GM19239 (cell line): ENCODE data around the gene CGA.

Experiments used
- DNase-seq: peaks from one replicate; pipeline ENCODE4 v3.0.0; 2011; ENCODE audit warnings: low spot score; ENCODE audit not compliant: insufficient read length
- FAIRE-seq: peaks from 2 replicates; lab custom pipeline; 2011; peaks lifted over from hg19 to GRCh38; lab: Jason Lieb, UNC

The CGA gene

GRCh38 chr6:87092435-87092834 is 2.5 kb downstream of the CGA start:
- no peak for FAIRE-seq

DNA sequence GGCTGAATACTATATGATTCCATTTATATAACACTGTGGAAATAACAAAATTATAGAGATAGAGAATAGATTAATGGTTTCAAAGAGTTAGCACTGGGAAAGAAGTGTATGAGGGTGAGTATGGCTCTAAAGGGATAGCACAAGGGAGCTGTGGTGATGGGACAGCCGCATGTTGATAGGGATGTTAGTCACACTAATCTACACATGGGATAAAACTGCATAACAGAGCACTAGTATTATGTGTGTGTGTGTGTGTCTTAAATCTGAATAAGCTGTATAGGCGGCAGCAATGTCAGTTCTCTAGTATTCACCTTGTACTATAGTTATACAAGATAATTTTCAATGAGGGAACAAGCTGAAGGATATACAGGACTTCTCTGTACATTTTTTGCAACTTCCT is 5.8 kb downstream of the CGA start:
- no peak for FAIRE-seq
- no peak for DNase-seq

More at GRCh38 chr6:87092435-87092834, 2.5 kb downstream of the CGA start:
- no peak for DNase-seq

DNA sequence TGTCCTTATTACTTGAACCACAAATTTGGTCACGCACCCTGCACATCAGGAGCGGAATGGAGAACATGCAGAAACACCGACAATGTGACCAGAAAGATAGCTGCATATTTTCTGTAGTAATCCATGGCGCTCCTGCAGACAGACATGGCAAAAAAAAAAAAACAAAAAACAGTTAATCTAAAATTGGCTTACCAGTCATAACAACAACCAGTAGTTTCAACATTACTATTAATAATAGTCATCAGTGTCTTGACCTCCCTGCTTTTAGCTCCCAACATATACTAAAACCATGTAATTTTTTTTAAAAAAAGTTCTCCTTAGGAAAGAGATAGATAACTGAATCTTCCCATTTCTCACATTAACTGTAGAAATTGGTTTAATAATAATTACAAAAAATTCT is 6.8 kb downstream of the CGA start:
- no peak for FAIRE-seq
- DNase-seq, result no peak

DNA sequence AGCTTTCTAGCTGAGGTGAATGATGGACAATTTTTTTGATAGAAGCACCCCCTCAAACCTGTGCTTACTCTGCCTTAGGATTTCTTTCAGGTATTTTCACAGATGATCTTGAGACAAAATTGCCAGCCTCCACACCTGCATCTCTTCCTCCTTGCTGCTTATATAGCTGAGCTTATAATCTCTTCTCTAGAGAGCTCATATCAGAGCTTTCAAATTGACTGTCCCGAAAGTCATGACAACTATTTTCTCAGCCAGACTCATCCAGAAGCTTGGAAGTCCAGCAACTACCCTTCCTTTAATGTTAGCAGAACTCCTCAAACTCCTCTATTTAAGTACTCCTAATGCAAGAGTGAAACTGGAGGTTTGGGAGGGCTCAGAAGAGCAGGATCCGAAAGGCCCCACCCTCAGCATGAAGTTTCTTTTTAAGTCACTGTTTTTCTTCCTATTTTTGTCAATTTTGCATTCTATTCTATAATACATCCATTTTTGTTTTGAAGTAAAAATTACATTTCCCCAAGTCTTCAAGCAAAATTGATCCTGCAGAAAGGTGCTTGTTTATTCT is 12.7 kb downstream of the CGA start:
- no peak for FAIRE-seq
- no peak for DNase-seq

- FAIRE-seq, result peak; percentile 56
- DNase-seq, result peak; percentile 49
Measured at GRCh38 chr6:87078983-87079616, 15.8 kb downstream of the CGA start.

- DNase-seq (no peak), FAIRE-seq (no peak)
Measured at GRCh38 chr6:87075168-87075567, 19.7 kb downstream of the CGA start.

- DNase-seq (no peak), FAIRE-seq (no peak)
Measured at GRCh38 chr6:87074101-87074621, 20.7 kb downstream of the CGA start.

DNA sequence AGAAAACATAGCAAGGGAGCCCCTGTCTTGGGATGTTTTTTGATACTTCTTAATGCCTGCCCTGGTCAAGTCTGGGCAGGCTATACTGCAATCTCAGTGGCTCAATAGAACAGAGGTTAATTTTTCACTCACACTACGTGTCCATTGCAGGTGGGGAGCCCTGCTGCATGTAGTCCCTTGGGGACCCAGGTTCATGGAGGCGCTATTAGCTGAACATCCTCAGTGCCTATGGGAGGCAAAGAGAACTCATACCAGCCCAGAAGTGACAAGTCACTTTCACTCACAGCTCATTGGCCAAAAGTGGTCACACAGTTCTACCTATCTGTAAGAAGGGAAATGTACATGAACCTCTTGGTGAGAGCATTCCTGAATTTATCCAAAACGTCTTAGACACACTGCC is 23.2 kb downstream of the CGA start:
- DNase-seq (no peak), FAIRE-seq (no peak)

- no peak for FAIRE-seq
Measured at GRCh38 chr6:87070741-87071140, 24.2 kb downstream of the CGA start.

GRCh38 chr6:87068795-87069194 is 26.1 kb downstream of the CGA start:
- no peak for FAIRE-seq
- DNase-seq, result no peak

More at GRCh38 chr6:87070741-87071140, 24.2 kb downstream of the CGA start:
- no peak for DNase-seq

DNA sequence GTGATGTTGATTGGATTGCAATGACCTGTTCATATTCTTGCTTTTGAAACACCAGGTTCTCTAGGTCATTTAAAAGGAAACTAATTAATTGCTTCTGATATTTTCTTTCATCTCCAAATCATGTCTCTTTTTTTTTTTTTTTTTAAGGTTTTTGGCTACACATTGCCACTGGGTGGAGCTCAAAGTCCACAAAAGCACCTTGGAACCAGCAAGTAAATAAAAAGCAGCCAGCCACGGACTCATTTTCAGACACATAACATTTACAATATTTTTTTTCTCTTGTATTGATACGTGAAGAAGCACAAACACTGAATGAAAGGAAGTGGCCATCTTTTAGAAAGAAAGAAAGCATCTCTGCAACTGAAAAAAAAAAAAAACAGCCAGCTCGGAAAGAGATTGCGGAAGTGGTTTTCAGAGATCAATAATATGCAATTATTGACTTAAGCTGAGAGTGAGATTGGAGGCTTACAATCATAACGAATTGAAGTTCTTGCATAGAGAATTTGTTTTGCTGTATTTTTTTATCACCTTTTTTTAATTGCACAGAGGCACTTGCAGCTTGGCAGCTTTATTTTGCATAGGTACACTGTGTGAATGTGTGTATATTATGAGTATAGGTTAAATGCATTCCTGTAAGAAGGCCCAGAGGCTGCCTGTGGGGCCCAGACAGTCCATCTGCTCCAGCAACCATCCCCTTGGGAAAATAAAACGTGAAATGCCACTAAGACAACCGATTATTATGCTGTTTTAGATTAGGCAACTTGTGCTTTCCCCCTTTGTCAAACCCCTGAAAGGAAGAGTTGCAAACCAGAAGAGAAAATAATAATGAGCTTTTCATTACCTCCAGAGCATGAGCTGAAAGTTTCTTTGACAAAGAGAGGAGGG is 28.2 kb downstream of the CGA start:
- DNase-seq (peak; percentile 29), FAIRE-seq (peak; percentile 4)

DNA sequence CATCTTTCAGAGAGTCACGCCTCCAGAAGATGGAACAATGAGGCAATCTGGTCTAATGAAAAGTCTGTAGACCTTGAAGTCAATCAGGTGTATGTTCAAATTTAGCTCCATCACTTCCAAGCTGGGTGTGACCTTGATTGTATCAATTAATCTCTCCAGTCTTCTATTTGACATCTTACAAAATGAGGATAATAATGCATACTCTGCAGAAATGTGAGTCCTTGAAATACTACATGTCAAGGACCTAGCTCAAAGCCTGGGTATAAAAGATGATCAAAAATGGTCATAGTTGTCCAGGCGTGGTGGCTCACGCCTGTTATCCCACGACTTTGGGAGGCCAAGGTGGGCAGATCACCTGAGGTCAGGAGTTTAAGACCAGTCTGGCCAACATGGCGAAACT is 29.8 kb downstream of the CGA start:
- no peak for FAIRE-seq

GRCh38 chr6:87059943-87060342 is 35.0 kb downstream of the CGA start:
- FAIRE-seq (no peak), DNase-seq (no peak)

More for the DNA sequence above, 29.8 kb downstream of the CGA start:
- no peak for DNase-seq

GRCh38 chr6:87054143-87054833 is 40.6 kb downstream of the CGA start:
- DNase-seq (no peak), FAIRE-seq (peak; percentile 77)

- no peak for DNase-seq
- FAIRE-seq, result no peak
Measured at GRCh38 chr6:87053312-87053711, 41.6 kb downstream of the CGA start.

GRCh38 chr6:87049779-87050178 is 45.1 kb downstream of the CGA start:
- FAIRE-seq, result no peak
- no peak for DNase-seq

GRCh38 chr6:87045521-87046075 is 49.3 kb downstream of the CGA start:
- no peak for DNase-seq

GRCh38 chr6:87040729-87041128 is 54.2 kb downstream of the CGA start:
- DNase-seq, result no peak
- FAIRE-seq, result no peak

More at GRCh38 chr6:87045521-87046075, 49.3 kb downstream of the CGA start:
- FAIRE-seq, result no peak
